SK-N-SH treated with all-trans-retinoic acid at 6 μM for 48 hours (cell line): Measurements from ENCODE around the gene RAB25.

Source experiments
- ATAC-seq: fragments of 200-7000 bp; cut with Tn5 transposase; 3 replicates; pipeline ENCODE4 v1.9.1; 2020; ENCODE audit warnings: mild to moderate bottlenecking, moderate library complexity
- ARNTL ChIP-seq: fragments of 450-650 bp; formaldehyde crosslinking; IDR thresholded peaks from 2 replicates; pipeline ENCODE4 v1.5.0; 2020; ENCODE audit warnings: low read depth, mild to moderate bottlenecking, moderate library complexity, borderline replicate concordance
- CREB5 ChIP-seq: fragments of 250-450 bp; sonication (Bioruptor Pico); IDR thresholded peaks from 2 replicates; pipeline ENCODE4 v1.5.1; 2020; ENCODE audit warnings: low read depth, mild to moderate bottlenecking, moderate library complexity
- CSDC2 ChIP-seq: fragments of 250-450 bp; sonication (Bioruptor Pico); IDR thresholded peaks from 2 replicates; pipeline ENCODE4 v1.5.0; 2020; ENCODE audit warnings: mild to moderate bottlenecking, moderate library complexity
- ESRRG ChIP-seq: fragments of 250-450 bp; sonication (Bioruptor Pico); IDR thresholded peaks from 2 replicates; pipeline ENCODE4 v1.6.1; 2021; ENCODE audit warnings: mild to moderate bottlenecking
- GLIS3 ChIP-seq: fragments of 250-450 bp; sonication (Bioruptor Pico); IDR thresholded peaks from 2 replicates; pipeline ENCODE4 v1.5.0; 2020; ENCODE audit warnings: mild to moderate bottlenecking, moderate library complexity
- ISL1 ChIP-seq: fragments of 250-450 bp; sonication (Bioruptor Pico); IDR thresholded peaks from 2 replicates; pipeline ENCODE4 v2.1.2; 2022; ENCODE audit warnings: mild to moderate bottlenecking, moderate library complexity
- OSR1 ChIP-seq: fragments of 250-450 bp; sonication (Bioruptor Pico); IDR thresholded peaks from 2 replicates; pipeline ENCODE4 v1.8.0; 2022; ENCODE audit warnings: moderate library complexity, mild to moderate bottlenecking, inconsistent platforms
- PATZ1 ChIP-seq: fragments of 250-450 bp; sonication (Bioruptor Pico); IDR thresholded peaks from 2 replicates; pipeline ENCODE4 v1.8.0; 2020; ENCODE audit warnings: mild to moderate bottlenecking, moderate library complexity, borderline replicate concordance
- POU6F1 ChIP-seq: fragments of 250-450 bp; sonication (Bioruptor Pico); IDR thresholded peaks from 2 replicates; pipeline ENCODE4 v1.8.0; 2021; ENCODE audit warnings: low read depth, mild to moderate bottlenecking, moderate library complexity, borderline replicate concordance
- PPARA ChIP-seq: fragments of 250-450 bp; sonication (Bioruptor Pico); IDR thresholded peaks from 2 replicates; pipeline ENCODE4 v1.5.0; 2020; ENCODE audit warnings: mild to moderate bottlenecking, borderline replicate concordance
- RARB ChIP-seq: fragments of 250-450 bp; sonication (Bioruptor Pico); IDR thresholded peaks from 2 replicates; pipeline ENCODE4 v1.8.0; 2021; ENCODE audit warnings: mild to moderate bottlenecking, moderate library complexity
- SNAI2 ChIP-seq: fragments of 250-450 bp; sonication (Bioruptor Pico); IDR thresholded peaks from 2 replicates; pipeline ENCODE4 v1.5.0; 2020; ENCODE audit warnings: mild to moderate bottlenecking, moderate library complexity
- TCF4 ChIP-seq: fragments of 250-450 bp; sonication (Bioruptor Pico); IDR thresholded peaks from 2 replicates; pipeline ENCODE4 v1.8.0; 2021; ENCODE audit warnings: mild to moderate bottlenecking, moderate library complexity, borderline replicate concordance
- TOX ChIP-seq: fragments of 250-450 bp; sonication (Bioruptor Pico); IDR thresholded peaks from 2 replicates; pipeline ENCODE4 v1.8.0; 2021; ENCODE audit warnings: mild to moderate bottlenecking, moderate library complexity, borderline replicate concordance
- TSHZ2 ChIP-seq: fragments of 250-450 bp; sonication (Bioruptor Pico); IDR thresholded peaks from 2 replicates; pipeline ENCODE4 v1.5.0; 2020; ENCODE audit warnings: mild to moderate bottlenecking, moderate library complexity
- ZC3H10 ChIP-seq: fragments of 250-450 bp; sonication (Bioruptor Pico); IDR thresholded peaks from 2 replicates; pipeline ENCODE4 v1.5.1; 2021; ENCODE audit warnings: mild to moderate bottlenecking, moderate library complexity
- ZNF565 ChIP-seq: fragments of 450-650 bp; formaldehyde crosslinking; conservative IDR thresholded peaks from 2 replicates; pipeline ENCODE4 v1.5.0; 2020; ENCODE audit warnings: low read depth, mild to moderate bottlenecking, moderate library complexity
- ZNF70 ChIP-seq: fragments of 450-650 bp; formaldehyde crosslinking; IDR thresholded peaks from 2 replicates; pipeline ENCODE4 v1.5.0; 2020; ENCODE audit warnings: mild to moderate bottlenecking, moderate library complexity

Gene RAB25

GRCh38 chr1:156021954-156022353 lies 39.0 kb upstream of the RAB25 start (continued):
- TF ChIP-seq ARNTL (CRISPR knock-in tag) (no peak), ZC3H10 (CRISPR knock-in tag) (no peak), SNAI2 (CRISPR knock-in tag) (no peak), ESRRG (CRISPR knock-in tag) (no peak), ZNF70 (no peak)

- no peak for ATAC-seq
- TF ChIP-seq CSDC2 (CRISPR knock-in tag) (no peak), SNAI2 (CRISPR knock-in tag) (no peak), PPARA (CRISPR knock-in tag) (no peak), ARNTL (CRISPR knock-in tag) (no peak), ZNF565 (no peak), OSR1 (CRISPR knock-in tag) (no peak), GLIS3 (CRISPR knock-in tag) (no peak), TCF4 (CRISPR knock-in tag) (no peak), TSHZ2 (CRISPR knock-in tag) (no peak)
Observed at GRCh38 chr1:156024801-156025200, 36.2 kb upstream of the RAB25 start.

GRCh38 chr1:156025876-156026275 lies 35.1 kb upstream of the RAB25 start:
- TF ChIP-seq CSDC2 (CRISPR knock-in tag) (no peak), GLIS3 (CRISPR knock-in tag) (no peak), POU6F1 (CRISPR knock-in tag) (no peak), ESRRG (CRISPR knock-in tag) (no peak), TOX (CRISPR knock-in tag) (no peak), RARB (no peak), ARNTL (CRISPR knock-in tag) (no peak), TSHZ2 (CRISPR knock-in tag) (no peak), ISL1 (CRISPR knock-in tag) (no peak), PATZ1 (CRISPR knock-in tag) (no peak), OSR1 (CRISPR knock-in tag) (no peak), CREB5 (CRISPR knock-in tag) (no peak)
- ATAC-seq, result peak; percentile 99
